RCC 7860 (cell line): ENCODE results near the gene GREB1.

Experiments
- DNase-seq: peaks from one replicate; pipeline ENCODE4 v3.0.0-alpha.2; 2015; ENCODE audit warnings: low spot score
- FAIRE-seq: peaks from 2 replicates; lab custom pipeline; 2012; peaks lifted over from hg19 to GRCh38; lab: Jason Lieb, UNC

GREB1 gene

GRCh38 chr2:11558214-11558886, 24.5 kb downstream of the GREB1 start:
- no peak for DNase-seq
- FAIRE-seq: no peak

GRCh38 chr2:11559066-11559785, 25.4 kb downstream of the GREB1 start:
- FAIRE-seq (no peak), DNase-seq (no peak)

- no peak for DNase-seq
- FAIRE-seq: no peak
Measured at GRCh38 chr2:11559786-11560155, 25.9 kb downstream of the GREB1 start.

- no peak for FAIRE-seq
- no peak for DNase-seq
Measured at GRCh38 chr2:11560806-11561205, 27.0 kb downstream of the GREB1 start.

- DNase-seq: no peak
- no peak for FAIRE-seq
Measured at GRCh38 chr2:11562011-11562410, 28.2 kb downstream of the GREB1 start.

GRCh38 chr2:11562476-11562875, 28.6 kb downstream of the GREB1 start:
- FAIRE-seq (no peak), DNase-seq (no peak)

GRCh38 chr2:11563784-11564666, 30.2 kb downstream of the GREB1 start:
- FAIRE-seq (no peak), DNase-seq (no peak)

GRCh38 chr2:11564816-11565567, 31.1 kb downstream of the GREB1 start:
- FAIRE-seq (no peak), DNase-seq (no peak)

- DNase-seq (no peak), FAIRE-seq (no peak)
Measured at GRCh38 chr2:11566383-11566782, 32.5 kb downstream of the GREB1 start.

- no peak for FAIRE-seq
Measured at GRCh38 chr2:11567631-11568031, 33.8 kb downstream of the GREB1 start.

GRCh38 chr2:11568436-11568835, 34.6 kb downstream of the GREB1 start:
- DNase-seq (no peak), FAIRE-seq (no peak)

More at GRCh38 chr2:11567631-11568031, 33.8 kb downstream of the GREB1 start:
- DNase-seq: no peak

- no peak for DNase-seq
- no peak for FAIRE-seq
Measured at GRCh38 chr2:11569636-11570035, 35.8 kb downstream of the GREB1 start.

GRCh38 chr2:11571170-11571569, 37.3 kb downstream of the GREB1 start:
- no peak for DNase-seq
- no peak for FAIRE-seq

- DNase-seq (no peak), FAIRE-seq (no peak)
Measured at GRCh38 chr2:11572996-11573395, 39.2 kb downstream of the GREB1 start.

GRCh38 chr2:11573418-11574175, 39.8 kb downstream of the GREB1 start:
- DNase-seq: peak; percentile 38
- no peak for FAIRE-seq

- FAIRE-seq (no peak), DNase-seq (no peak)
Measured at GRCh38 chr2:11574176-11575046, 40.6 kb downstream of the GREB1 start.

GRCh38 chr2:11576398-11576797, 42.6 kb downstream of the GREB1 start:
- FAIRE-seq (no peak), DNase-seq (no peak)

- DNase-seq: no peak
- FAIRE-seq: no peak
Measured at GRCh38 chr2:11577101-11577883, 43.4 kb downstream of the GREB1 start.
